ENCODE results near the gene CCDC152.
"Not testable (repeated sequence)": the region's sequence is repeated elsewhere in the genome, so short reads cannot be mapped to it uniquely, and the experiment has no call there.

CCDC152 gene

GRCh38 chr5:42756606-42757601, at the start of gene CCDC152:
Gene CCDC152 (plus strand): TSS chr5:42756818. CDS start chr5:42759122, 2,304 bp downstream.
- no peak for DNase-seq (ENCODE audit: low read depth)

GRCh38 chr5:42715785-42716184, 40.8 kb upstream of the CCDC152 start:
- no peak for DNase-seq (ENCODE audit: low read depth)

- DNase-seq (ENCODE audit: low read depth) = no peak
Measured at GRCh38 chr5:42718591-42718990, 38.0 kb upstream of the CCDC152 start.

GRCh38 chr5:42719034-42719433, 37.6 kb upstream of the CCDC152 start:
- DNase-seq (ENCODE audit: low read depth) = no peak

- DNase-seq (ENCODE audit: low read depth) = no peak
Measured at GRCh38 chr5:42720251-42720650, 36.4 kb upstream of the CCDC152 start.

GRCh38 chr5:42721484-42721883, 35.1 kb upstream of the CCDC152 start:
- no peak for DNase-seq (ENCODE audit: low read depth)

- not testable (repeated sequence) for DNase-seq (ENCODE audit: low read depth)
Measured at GRCh38 chr5:42734531-42735058, 22.0 kb upstream of the CCDC152 start.

- DNase-seq (ENCODE audit: low read depth) = no peak
Measured at GRCh38 chr5:42740920-42741319, 15.7 kb upstream of the CCDC152 start.

GRCh38 chr5:42745426-42745825, 11.2 kb upstream of the CCDC152 start:
- DNase-seq (ENCODE audit: low read depth) = no peak

GRCh38 chr5:42745856-42746255, 10.8 kb upstream of the CCDC152 start:
- no peak for DNase-seq (ENCODE audit: low read depth)

- DNase-seq (ENCODE audit: low read depth) = no peak
Measured at GRCh38 chr5:42749020-42749419, 7.6 kb upstream of the CCDC152 start.

- DNase-seq (ENCODE audit: low read depth) = no peak
Measured at GRCh38 chr5:42750507-42750906, 6.1 kb upstream of the CCDC152 start.

- DNase-seq (ENCODE audit: low read depth) = no peak
Measured at GRCh38 chr5:42751044-42751443, 5.6 kb upstream of the CCDC152 start.

GRCh38 chr5:42753099-42753498, 3.5 kb upstream of the CCDC152 start:
- no peak for DNase-seq (ENCODE audit: low read depth)

GRCh38 chr5:42759456-42759855, 2.8 kb downstream of the CCDC152 start:
- DNase-seq (ENCODE audit: low read depth) = no peak

GRCh38 chr5:42760426-42760825, 3.8 kb downstream of the CCDC152 start:
- no peak for DNase-seq (ENCODE audit: low read depth)

- no peak for DNase-seq (ENCODE audit: low read depth)
Measured at GRCh38 chr5:42761791-42762190, 5.2 kb downstream of the CCDC152 start.

GRCh38 chr5:42767491-42768105, 11.0 kb downstream of the CCDC152 start:
- DNase-seq (ENCODE audit: low read depth) = no peak

- DNase-seq (ENCODE audit: low read depth) = no peak
Measured at GRCh38 chr5:42768106-42768504, 11.5 kb downstream of the CCDC152 start.

- DNase-seq (ENCODE audit: low read depth) = no peak
Measured at GRCh38 chr5:42770003-42770402, 13.4 kb downstream of the CCDC152 start.

GRCh38 chr5:42772265-42772993, 15.8 kb downstream of the CCDC152 start:
- no peak for DNase-seq (ENCODE audit: low read depth)

GRCh38 chr5:42779083-42779482, 22.5 kb downstream of the CCDC152 start:
- no peak for DNase-seq (ENCODE audit: low read depth)
